C4-2B (cell line): ENCODE data around the gene XPR1.

Experiments used
- CTCF ChIP-seq: fragments of 450-650 bp; conservative IDR thresholded peaks from 2 replicates; pipeline ENCODE4 v1.5.1; 2017; ENCODE audit warnings: mild to moderate bottlenecking
- ZFX ChIP-seq: fragments of 450-650 bp; IDR thresholded peaks from 2 replicates; pipeline ENCODE4 v1.6.1; 2017

DNA sequence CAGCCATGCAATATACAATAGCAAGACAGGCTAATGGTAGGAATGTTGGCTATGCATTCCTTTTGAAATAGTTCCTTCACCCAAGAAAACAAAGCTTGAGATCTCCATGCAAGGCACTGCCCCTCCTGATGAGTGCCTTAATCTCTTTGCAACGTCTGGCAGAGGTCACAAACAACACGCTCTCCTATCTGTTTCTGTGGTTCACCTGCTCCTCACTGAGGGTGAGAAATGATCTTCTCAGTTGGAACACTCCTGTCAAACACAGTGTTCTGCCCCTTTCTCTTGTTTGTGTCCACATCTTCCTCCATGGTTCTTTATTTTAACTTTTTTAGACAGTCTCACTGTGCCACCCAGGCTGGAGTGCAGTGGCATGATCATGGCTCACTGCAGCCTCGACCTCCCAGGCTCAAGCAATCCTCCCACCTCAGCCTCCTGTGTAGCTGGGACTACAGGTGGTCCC lies 21.2 kb upstream of the XPR1 start:
- TF ChIP-seq CTCF (no peak), ZFX (no peak)
